OCI-LY7 (cell line): ENCODE measurements around the gene SLCO1A2.

Source experiments
- EZH2phosphoT487 ChIP-seq: fragments of 200-600 bp; sonication (generic); IDR thresholded peaks from 2 replicates; pipeline ENCODE4 v1.6.1; 2018; ENCODE audit warnings: low read depth, borderline replicate concordance, mild to moderate bottlenecking, mixed run types, antibody characterized with exemption, low read length, moderate library complexity, mixed read lengths
- TF ChIP-seq, protein P1 (sequence below): fragments of 200-600 bp; sonication (generic); conservative IDR thresholded peaks from 2 replicates; pipeline ENCODE4 v1.5.1; 2014; ENCODE audit warnings: mild to moderate bottlenecking, antibody characterized with exemption, low read length, moderate library complexity, mixed read lengths

DNA sequence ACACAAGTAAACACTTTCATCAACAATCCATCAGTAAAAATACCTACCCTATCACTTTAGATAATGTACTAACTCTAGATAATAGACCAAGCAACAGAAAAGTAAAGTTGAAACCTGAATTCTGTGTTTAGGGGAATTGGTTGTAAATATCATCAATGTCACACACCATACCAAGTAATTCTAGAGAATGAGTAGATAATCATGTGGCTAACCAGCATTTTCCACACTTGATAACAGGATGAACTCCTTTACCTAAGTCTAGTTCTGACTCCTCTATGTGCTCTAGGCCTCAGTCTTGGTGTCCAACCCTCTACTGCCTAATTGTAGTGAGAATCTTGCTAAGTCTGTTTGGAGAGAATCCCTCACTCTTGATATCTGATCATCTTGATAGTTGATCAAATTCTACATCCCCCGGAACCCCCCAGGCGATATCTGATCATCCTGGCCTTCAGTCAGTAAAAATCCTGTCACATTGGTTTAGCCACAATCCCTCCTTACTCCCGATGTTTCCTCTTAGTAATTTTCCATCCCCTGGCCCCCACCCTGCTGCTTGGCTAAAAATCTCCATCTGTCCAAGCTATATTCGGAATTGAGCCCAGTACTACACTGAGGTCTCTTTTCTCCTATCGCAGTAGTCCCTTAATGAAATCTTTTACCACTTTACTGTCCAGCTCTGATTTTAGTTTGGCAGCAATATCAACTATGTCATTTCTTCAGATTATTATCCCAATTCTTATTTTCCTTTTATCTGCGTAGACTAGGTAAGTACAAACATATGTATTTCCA is 3.4 kb upstream of the SLCO1A2 start:
- TF ChIP-seq EZH2phosphoT487: no peak
- TF ChIP-seq, protein P1, sequence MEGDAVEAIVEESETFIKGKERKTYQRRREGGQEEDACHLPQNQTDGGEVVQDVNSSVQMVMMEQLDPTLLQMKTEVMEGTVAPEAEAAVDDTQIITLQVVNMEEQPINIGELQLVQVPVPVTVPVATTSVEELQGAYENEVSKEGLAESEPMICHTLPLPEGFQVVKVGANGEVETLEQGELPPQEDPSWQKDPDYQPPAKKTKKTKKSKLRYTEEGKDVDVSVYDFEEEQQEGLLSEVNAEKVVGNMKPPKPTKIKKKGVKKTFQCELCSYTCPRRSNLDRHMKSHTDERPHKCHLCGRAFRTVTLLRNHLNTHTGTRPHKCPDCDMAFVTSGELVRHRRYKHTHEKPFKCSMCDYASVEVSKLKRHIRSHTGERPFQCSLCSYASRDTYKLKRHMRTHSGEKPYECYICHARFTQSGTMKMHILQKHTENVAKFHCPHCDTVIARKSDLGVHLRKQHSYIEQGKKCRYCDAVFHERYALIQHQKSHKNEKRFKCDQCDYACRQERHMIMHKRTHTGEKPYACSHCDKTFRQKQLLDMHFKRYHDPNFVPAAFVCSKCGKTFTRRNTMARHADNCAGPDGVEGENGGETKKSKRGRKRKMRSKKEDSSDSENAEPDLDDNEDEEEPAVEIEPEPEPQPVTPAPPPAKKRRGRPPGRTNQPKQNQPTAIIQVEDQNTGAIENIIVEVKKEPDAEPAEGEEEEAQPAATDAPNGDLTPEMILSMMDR: no peak
